ENCODE measurements around the gene RFXANK.

GRCh38 chr19:19149435-19149834 is 42.6 kb upstream of the RFXANK start:
- TF ChIP-seq CTCF (IDR thresholded peaks at IDR 0.05) (no peak), POLR2AphosphoS5 (IDR thresholded peaks at IDR 0.05) (no peak), POLR2A (IDR thresholded peaks at IDR 0.05) (no peak)

All from sigmoid colon (tissue), 4 donors.